ENCODE results near the gene MAGI2.

GRCh38 chr7:78635026-78635793 is 818.3 kb downstream of the MAGI2 start:
- TF ChIP-seq CTCF (IDR thresholded peaks at IDR 0.05; ENCODE audit: low read depth, low read length, missing input control): no peak
- TF ChIP-seq YY1 (IDR thresholded peaks at IDR 0.05): no peak
- TF ChIP-seq FOXA1 (IDR thresholded peaks at IDR 0.05): no peak
- TF ChIP-seq TAF1 (conservative IDR thresholded peaks at IDR 0.05): no peak
- TF ChIP-seq RAD21 (IDR thresholded peaks at IDR 0.05): no peak

All from liver (tissue), 3 donors.